Adrenal gland (tissue), 12 donors: ENCODE measurements around the gene SIMC1. TPM values are rescaled to one million over a fixed set of nuclear protein-coding genes. Genes with fewer than 3 reads are reported as not detected.
"Not testable (repeated sequence)": the region's sequence is repeated elsewhere in the genome, so short reads cannot be mapped to it uniquely, and the experiment has no call there.

Experiments used
- DNase-seq, 7 donors: peaks; one replicate each; pipeline ENCODE4 v3.0.0-alpha.2; 2019 to 2020
- H3K27ac ChIP-seq, 5 donors: fragments of 200-600 bp; sonication (generic) in 4 of 5; 1 replicate in 3 of 5; 2 replicates in 2 of 5; pipeline versions ENCODE4 v1.5.1 to v1.8.0; 2016 to 2020; ENCODE audit warnings: mild to moderate bottlenecking in 1 of 5
- H3K27me3 ChIP-seq: fragments of 200-600 bp; 2 replicates; pipeline ENCODE4 v1.8.0; 2021
- H3K36me3 ChIP-seq, 2 donors: fragments of 200-600 bp; replicated peaks in 1 of 2; 1 replicate in 1 of 2; 2 replicates in 1 of 2; pipeline versions ENCODE4 v1.5.1 to v1.8.0; 2018 to 2022
- H3K4me1 ChIP-seq, 2 donors: fragments of 200-600 bp; replicated peaks in 1 of 2; 1 replicate in 1 of 2; 2 replicates in 1 of 2; pipeline versions ENCODE4 v1.5.1 to v1.8.0; 2018 to 2021
- H3K4me3 ChIP-seq, 4 donors: fragments of 200-600 bp; sonication (generic) in 3 of 4; one replicate each; pipeline ENCODE4 v1.5.1; 2016 to 2018
- H3K9me3 ChIP-seq, 3 donors: fragments of 200-600 bp; sonication (generic) in 1 of 3; replicated peaks in 1 of 3; 1 replicate in 2 of 3; 2 replicates in 1 of 3; pipeline versions ENCODE4 v1.5.1 to v1.8.0; 2016 to 2021
- CTCF ChIP-seq, 6 experiments: fragments of 450-650 bp in 4 of 6; fragments of 200-600 bp in 2 of 6; sonication (generic) in 1 of 6; IDR thresholded peaks; 1 replicate in 5 of 6; 2 replicates in 1 of 6; pipeline versions ENCODE4 v1.5.1 to v1.8.0; 2016 to 2021; ENCODE audit warnings: antibody characterized with exemption in 6 of 6, mild to moderate bottlenecking in 2 of 6, moderate library complexity in 1 of 6
- POLR2A ChIP-seq, 2 donors: fragments of 450-650 bp; IDR thresholded peaks; one replicate each; pipeline ENCODE4 v1.6.1; 2017; ENCODE audit warnings: antibody characterized with exemption in 2 of 2, mild to moderate bottlenecking in 2 of 2, moderate library complexity in 1 of 2
- WGBS, 4 donors: extraction: QIAGEN DNeasy Blood & Tissue Kit in 2 of 4; methylation state at CpG; one replicate each; pipeline versions ENCODE4 v1.1.5 to v1.1.7; 2013 to 2017; 5-methylcytosine and 5-hydroxymethylcytosine counted together
- intact Hi-C, 2 donors: fragments of 100-400 bp; cut with DNase I; formaldehyde crosslinking; loops; one replicate each; pipeline versions ENCODE4 v1.14.1 to v1.15.0; 2022 to 2023
- polyA plus RNA-seq, 3 donors: library from polyadenylated mRNA; stranded (reverse); fragments of 200-250 nt in 2 of 3; fragments of 350-450 nt in 1 of 3; fragmentation: Illumina TruSeq in 1 of 3; extraction: RNeasy Lipid Tissue Mini Kit (QIAGEN cat#74804) in 1 of 3; gene quantifications; one replicate each; pipeline ENCODE4 v1.2.3, GENCODE V29; 2013 to 2014
- total RNA-seq, 9 donors: library from RNA; depleted of rRNA in 4 of 9; stranded (reverse); fragments of >200 nt in 4 of 9; fragments of 120-200 nt in 1 of 9; fragmentation: NEBNext Ultra II Directional in 1 of 9; extraction: Animal tissue kit (Norgen Biotek cat#: 25700) in 1 of 9; gene quantifications; one replicate each; pipeline versions ENCODE4 v1.1.0 to v1.2.4, GENCODE V29; 2013 to 2023
- donor health status: healthy with polysubstance abuse.
- donor health status: Bipolar disorder and iron deficiency.
- donor health status: DM: yes; HTN: yes; CAD: no.
- donor health status: DM: no; HTN: no; CAD: no.
- donor health status: DM: no; HTN: no; CAD: no.
- donor health status: DM: yes; HTN: yes; CAD: no.

The SIMC1 gene
- total and polyA plus RNA-seq, 12 donors = 25.7 to 85.3 (median 47.7) TPM

DNA sequence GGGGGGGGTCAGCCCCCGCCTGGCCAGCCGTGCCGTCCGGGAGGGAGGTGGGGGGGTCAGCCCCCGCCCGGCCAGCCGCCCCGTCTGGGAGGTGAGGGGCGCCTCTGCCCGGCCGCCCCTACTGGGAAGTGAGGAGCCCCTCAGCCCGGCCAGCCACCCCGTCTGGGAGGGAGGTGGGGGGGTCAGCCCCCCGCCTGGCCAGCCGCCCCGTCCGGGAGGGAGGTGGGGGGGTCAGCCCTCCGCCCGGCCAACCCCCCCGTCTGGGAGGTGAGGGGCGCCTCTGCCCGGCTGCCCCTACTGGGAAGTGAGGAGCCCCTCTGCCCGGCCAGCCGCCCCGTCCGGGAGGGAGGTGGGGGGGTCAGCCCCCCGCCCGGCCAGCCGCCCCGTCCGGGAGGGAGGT, 67.1 kb downstream of the SIMC1 start:
- H3K9me3 ChIP-seq, intact Hi-C loops, H3K27me3 ChIP-seq, H3K4me1 ChIP-seq, H3K4me3 ChIP-seq, DNase-seq, H3K27ac ChIP-seq: not testable (repeated sequence)
- H3K36me3 ChIP-seq = peaks cover 0 to 18% of the 10 kb centered on the region in 2 donors
- WGBS, 4 donors = 91 to 93% methylated on average over 9 to 20 of the region's 31 CpGs; no CpG with 5 or more reads in 2 of the 4 donors

DNA sequence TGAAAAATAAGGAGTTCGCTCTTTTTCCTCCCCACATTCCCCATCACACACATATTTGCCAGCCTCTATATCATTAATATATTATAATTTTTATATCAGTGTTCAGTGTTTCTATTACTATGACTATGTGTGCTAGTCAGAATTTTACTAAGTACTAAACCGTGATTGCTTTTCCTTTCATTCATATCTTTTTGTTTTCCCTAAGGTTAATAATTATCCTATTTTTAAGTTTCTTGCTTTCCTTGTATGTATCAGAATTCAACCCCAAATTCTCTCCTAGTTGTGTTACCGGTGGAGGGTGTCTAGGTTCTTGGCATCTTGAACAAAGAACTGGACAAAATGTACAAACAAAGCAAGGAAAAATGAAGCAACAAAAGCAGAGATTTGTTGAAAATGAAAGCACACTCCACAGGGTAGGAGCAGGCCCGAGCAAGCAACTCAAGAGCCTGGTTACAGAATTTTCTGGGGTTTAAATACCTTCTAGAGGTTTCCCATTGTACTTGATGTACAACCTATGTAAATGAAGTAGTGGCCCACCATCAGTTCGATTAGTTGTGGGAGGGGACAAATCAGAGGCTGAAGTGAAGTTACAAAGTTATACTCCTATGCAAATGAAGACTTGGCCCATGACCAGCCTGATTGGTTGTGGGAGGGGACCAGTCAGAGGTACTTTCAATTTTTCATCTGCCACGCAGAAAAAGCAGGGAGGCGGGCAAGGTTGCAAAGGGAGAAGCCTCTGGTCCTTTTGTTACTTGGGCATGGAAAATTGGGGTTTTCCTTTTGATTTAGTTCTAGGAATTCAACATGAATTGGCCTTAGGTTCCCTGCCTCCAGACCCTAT, 79.5 kb downstream of the SIMC1 start:
- Histone ChIP-seq H3K4me3 (no peak overlapping the region), H3K27me3 (no peaks in the 10 kb centered on the region), H3K36me3 (peaks cover 0 to 29% of the 10 kb centered on the region in 2 donors), H3K4me1 (no peaks in the 10 kb centered on the region), H3K27ac (no peak overlapping the region), H3K9me3 (no peaks in the 10 kb centered on the region)
- intact Hi-C loops = no loop called here
- TF ChIP-seq POLR2A (IDR thresholded peaks at IDR 0.05) = no peak
- no peak for TF ChIP-seq CTCF (IDR thresholded peaks at IDR 0.05)
- 88 to 91% (median 90%) methylated on average over 7 of the region's 7 CpGs for WGBS, 4 donors
- DNase-seq = no peak

- Histone ChIP-seq H3K27ac (no peak overlapping the region), H3K9me3 (no peaks in the 10 kb centered on the region), H3K4me1 (no peaks in the 10 kb centered on the region), H3K27me3 (no peaks in the 10 kb centered on the region), H3K36me3 (peaks cover 0 to 30% of the 10 kb centered on the region in 2 donors), H3K4me3 (no peak overlapping the region)
- intact Hi-C loops = no loop called here
- no peak for DNase-seq
- WGBS, 4 donors = 68 to 76% (median 70%) methylated on average over 9 of the region's 9 CpGs
- TF ChIP-seq CTCF (IDR thresholded peaks at IDR 0.05) (peak; percentile 23 to 52 (median 42)), POLR2A (IDR thresholded peaks at IDR 0.05) (no peak)
These were observed 81.8 kb downstream of the SIMC1 start for GRCh38 chr5:176319827-176320554.

GRCh38 chr5:176320577-176320976, 82.4 kb downstream of the SIMC1 start:
- no peak for DNase-seq
- Histone ChIP-seq H3K4me3 (no peak overlapping the region), H3K27me3 (no peaks in the 10 kb centered on the region), H3K36me3 (peaks cover 0 to 32% of the 10 kb centered on the region in 2 donors), H3K27ac (no peak overlapping the region), H3K9me3 (no peaks in the 10 kb centered on the region), H3K4me1 (no peaks in the 10 kb centered on the region)
- 94 to 98% (median 96%) methylated on average over 3 of the region's 3 CpGs for WGBS, 4 donors
- no peak for TF ChIP-seq CTCF (IDR thresholded peaks at IDR 0.05)
- TF ChIP-seq POLR2A (IDR thresholded peaks at IDR 0.05) = no peak
- intact Hi-C loops = no loop called here
